H1 (cell line): ENCODE measurements around the gene SLC15A3. TPM values are rescaled to one million over a fixed set of nuclear protein-coding genes. Genes with fewer than 3 reads are reported as not detected.

Source experiments
- ATF3 ChIP-seq: IDR thresholded peaks from 2 replicates; pipeline ENCODE4 v1.6.1; 2011; ENCODE audit warnings: low read depth, mild to moderate bottlenecking, low read length; ENCODE audit not compliant: insufficient read depth
- CREB1 ChIP-seq: IDR thresholded peaks from 2 replicates; pipeline ENCODE4 v1.6.1; 2012; ENCODE audit warnings: inconsistent platforms
- EP300 ChIP-seq, 2 experiments: IDR thresholded peaks; 1 replicate in 1 of 2; 2 replicates in 1 of 2; pipeline ENCODE4 v1.6.1; 2011 to 2012; ENCODE audit warnings: low read depth in 2 of 2, low read length in 2 of 2, mild to moderate bottlenecking in 2 of 2, borderline replicate concordance in 1 of 2, inconsistent platforms in 1 of 2, moderate library complexity in 1 of 2
- FOSL1 ChIP-seq: IDR thresholded peaks from 2 replicates; pipeline ENCODE4 v1.6.1; 2011; ENCODE audit warnings: mild to moderate bottlenecking, low read depth, low read length, moderate library complexity; ENCODE audit not compliant: insufficient read depth
- MAX ChIP-seq: IDR thresholded peaks from 2 replicates; pipeline ENCODE4 v1.6.1; 2012; ENCODE audit warnings: inconsistent platforms
- NANOG ChIP-seq: IDR thresholded peaks from 2 replicates; pipeline ENCODE4 v1.6.1; 2011; ENCODE audit warnings: low read length, low read depth, mild to moderate bottlenecking, inconsistent platforms; ENCODE audit not compliant: insufficient read depth, poor library complexity, severe bottlenecking
- RNF2 ChIP-seq: fragments of 200-900, 300-1000 bp; sonication (generic); IDR thresholded peaks from 2 replicates; pipeline ENCODE4 v1.7.1; 2016; ENCODE audit warnings: borderline replicate concordance, low read depth, mild to moderate bottlenecking, antibody characterized with exemption, low read length; ENCODE audit not compliant: poor library complexity, severe bottlenecking; ENCODE audit errors: missing control alignments
- TAF7 ChIP-seq: optimal IDR thresholded peaks from 2 replicates; pipeline ENCODE3; 2011; ENCODE audit warnings: low read depth, mild to moderate bottlenecking, inconsistent platforms, low read length, moderate library complexity, borderline replicate concordance
- TEAD4 ChIP-seq: IDR thresholded peaks from 2 replicates; pipeline ENCODE4 v1.6.1; 2012; ENCODE audit warnings: low read depth, low read length, inconsistent platforms, mixed read lengths
- polyA plus RNA-seq, 7 experiments: library from polyadenylated mRNA; depleted of rRNA in 3 of 7; stranded (reverse) in 5 of 7; unstranded in 2 of 7; fragments of >200 nt in 5 of 7; fragments of 200-250 nt in 2 of 7; gene quantifications; 1 replicate in 5 of 7; 2 replicates in 1 of 7; 4 replicates in 1 of 7; pipeline versions ENCODE4 v1.2.1 to v1.2.3, GENCODE V29; 2011 to 2013; ENCODE audit warnings: missing spikeins in 2 of 7, mixed read lengths in 2 of 7
- total RNA-seq: library from RNA; stranded (reverse); fragmentation: NEBNext Ultra II Directional; extraction: Animal tissue kit (Norgen Biotek cat#: 25700); gene quantifications from 2 replicates; pipeline ENCODE4 v1.2.1, GENCODE V29; 2021
- TF ChIP-seq, protein P1 (sequence below): fragments of 300-600 bp; sonication (generic); IDR thresholded peaks from 2 replicates; pipeline ENCODE4 v1.7.1; 2012; ENCODE audit warnings: low read length, moderate library complexity, mild to moderate bottlenecking, inconsistent platforms; ENCODE audit not compliant: insufficient replicate concordance

The SLC15A3 gene
- total and polyA plus RNA-seq, 2 of the 8 experiments (the other 6 are each of a cell fraction or from before 2014, with no cell fraction given), result 25.8 to 31.0 TPM

GRCh38 chr11:60971520-60971919, 19.5 kb upstream of the SLC15A3 start, which contains the start of gene CD6 (continued):
- TF ChIP-seq, protein P1, sequence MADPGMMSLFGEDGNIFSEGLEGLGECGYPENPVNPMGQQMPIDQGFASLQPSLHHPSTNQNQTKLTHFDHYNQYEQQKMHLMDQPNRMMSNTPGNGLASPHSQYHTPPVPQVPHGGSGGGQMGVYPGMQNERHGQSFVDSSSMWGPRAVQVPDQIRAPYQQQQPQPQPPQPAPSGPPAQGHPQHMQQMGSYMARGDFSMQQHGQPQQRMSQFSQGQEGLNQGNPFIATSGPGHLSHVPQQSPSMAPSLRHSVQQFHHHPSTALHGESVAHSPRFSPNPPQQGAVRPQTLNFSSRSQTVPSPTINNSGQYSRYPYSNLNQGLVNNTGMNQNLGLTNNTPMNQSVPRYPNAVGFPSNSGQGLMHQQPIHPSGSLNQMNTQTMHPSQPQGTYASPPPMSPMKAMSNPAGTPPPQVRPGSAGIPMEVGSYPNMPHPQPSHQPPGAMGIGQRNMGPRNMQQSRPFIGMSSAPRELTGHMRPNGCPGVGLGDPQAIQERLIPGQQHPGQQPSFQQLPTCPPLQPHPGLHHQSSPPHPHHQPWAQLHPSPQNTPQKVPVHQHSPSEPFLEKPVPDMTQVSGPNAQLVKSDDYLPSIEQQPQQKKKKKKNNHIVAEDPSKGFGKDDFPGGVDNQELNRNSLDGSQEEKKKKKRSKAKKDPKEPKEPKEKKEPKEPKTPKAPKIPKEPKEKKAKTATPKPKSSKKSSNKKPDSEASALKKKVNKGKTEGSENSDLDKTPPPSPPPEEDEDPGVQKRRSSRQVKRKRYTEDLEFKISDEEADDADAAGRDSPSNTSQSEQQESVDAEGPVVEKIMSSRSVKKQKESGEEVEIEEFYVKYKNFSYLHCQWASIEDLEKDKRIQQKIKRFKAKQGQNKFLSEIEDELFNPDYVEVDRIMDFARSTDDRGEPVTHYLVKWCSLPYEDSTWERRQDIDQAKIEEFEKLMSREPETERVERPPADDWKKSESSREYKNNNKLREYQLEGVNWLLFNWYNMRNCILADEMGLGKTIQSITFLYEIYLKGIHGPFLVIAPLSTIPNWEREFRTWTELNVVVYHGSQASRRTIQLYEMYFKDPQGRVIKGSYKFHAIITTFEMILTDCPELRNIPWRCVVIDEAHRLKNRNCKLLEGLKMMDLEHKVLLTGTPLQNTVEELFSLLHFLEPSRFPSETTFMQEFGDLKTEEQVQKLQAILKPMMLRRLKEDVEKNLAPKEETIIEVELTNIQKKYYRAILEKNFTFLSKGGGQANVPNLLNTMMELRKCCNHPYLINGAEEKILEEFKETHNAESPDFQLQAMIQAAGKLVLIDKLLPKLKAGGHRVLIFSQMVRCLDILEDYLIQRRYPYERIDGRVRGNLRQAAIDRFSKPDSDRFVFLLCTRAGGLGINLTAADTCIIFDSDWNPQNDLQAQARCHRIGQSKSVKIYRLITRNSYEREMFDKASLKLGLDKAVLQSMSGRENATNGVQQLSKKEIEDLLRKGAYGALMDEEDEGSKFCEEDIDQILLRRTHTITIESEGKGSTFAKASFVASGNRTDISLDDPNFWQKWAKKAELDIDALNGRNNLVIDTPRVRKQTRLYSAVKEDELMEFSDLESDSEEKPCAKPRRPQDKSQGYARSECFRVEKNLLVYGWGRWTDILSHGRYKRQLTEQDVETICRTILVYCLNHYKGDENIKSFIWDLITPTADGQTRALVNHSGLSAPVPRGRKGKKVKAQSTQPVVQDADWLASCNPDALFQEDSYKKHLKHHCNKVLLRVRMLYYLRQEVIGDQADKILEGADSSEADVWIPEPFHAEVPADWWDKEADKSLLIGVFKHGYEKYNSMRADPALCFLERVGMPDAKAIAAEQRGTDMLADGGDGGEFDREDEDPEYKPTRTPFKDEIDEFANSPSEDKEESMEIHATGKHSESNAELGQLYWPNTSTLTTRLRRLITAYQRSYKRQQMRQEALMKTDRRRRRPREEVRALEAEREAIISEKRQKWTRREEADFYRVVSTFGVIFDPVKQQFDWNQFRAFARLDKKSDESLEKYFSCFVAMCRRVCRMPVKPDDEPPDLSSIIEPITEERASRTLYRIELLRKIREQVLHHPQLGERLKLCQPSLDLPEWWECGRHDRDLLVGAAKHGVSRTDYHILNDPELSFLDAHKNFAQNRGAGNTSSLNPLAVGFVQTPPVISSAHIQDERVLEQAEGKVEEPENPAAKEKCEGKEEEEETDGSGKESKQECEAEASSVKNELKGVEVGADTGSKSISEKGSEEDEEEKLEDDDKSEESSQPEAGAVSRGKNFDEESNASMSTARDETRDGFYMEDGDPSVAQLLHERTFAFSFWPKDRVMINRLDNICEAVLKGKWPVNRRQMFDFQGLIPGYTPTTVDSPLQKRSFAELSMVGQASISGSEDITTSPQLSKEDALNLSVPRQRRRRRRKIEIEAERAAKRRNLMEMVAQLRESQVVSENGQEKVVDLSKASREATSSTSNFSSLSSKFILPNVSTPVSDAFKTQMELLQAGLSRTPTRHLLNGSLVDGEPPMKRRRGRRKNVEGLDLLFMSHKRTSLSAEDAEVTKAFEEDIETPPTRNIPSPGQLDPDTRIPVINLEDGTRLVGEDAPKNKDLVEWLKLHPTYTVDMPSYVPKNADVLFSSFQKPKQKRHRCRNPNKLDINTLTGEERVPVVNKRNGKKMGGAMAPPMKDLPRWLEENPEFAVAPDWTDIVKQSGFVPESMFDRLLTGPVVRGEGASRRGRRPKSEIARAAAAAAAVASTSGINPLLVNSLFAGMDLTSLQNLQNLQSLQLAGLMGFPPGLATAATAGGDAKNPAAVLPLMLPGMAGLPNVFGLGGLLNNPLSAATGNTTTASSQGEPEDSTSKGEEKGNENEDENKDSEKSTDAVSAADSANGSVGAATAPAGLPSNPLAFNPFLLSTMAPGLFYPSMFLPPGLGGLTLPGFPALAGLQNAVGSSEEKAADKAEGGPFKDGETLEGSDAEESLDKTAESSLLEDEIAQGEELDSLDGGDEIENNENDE, result no peak
- TF ChIP-seq NANOG, result no peak
- TF ChIP-seq MAX, result no peak
- no peak for TF ChIP-seq TAF7
- no peak for TF ChIP-seq RNF2
- TF ChIP-seq FOSL1, result no peak
- TF ChIP-seq ATF3, result no peak
- no peak for TF ChIP-seq EP300 (IDR thresholded peaks at IDR 0.05; ENCODE audit: borderline replicate concordance in 1 of 2, low read depth in 2 of 2, low read length in 2 of 2)
- TF ChIP-seq CREB1, result no peak
- TF ChIP-seq TEAD4, result no peak
